Body of pancreas (tissue), 4 donors: ENCODE data around the gene TFDP1.

Experiments
- POLR2A ChIP-seq, 3 donors: fragments of 450-650 bp; IDR thresholded peaks; one replicate each; pipeline ENCODE4 v1.6.1; 2016; ENCODE audit warnings: antibody characterized with exemption in 3 of 3, mild to moderate bottlenecking in 2 of 3
- TF ChIP-seq, protein P1 (sequence below), 7 experiments: fragments of 450-650 bp in 4 of 7; fragments of 200-600 bp in 3 of 7; sonication (generic) in 3 of 7; IDR thresholded peaks; one replicate each; pipeline ENCODE4 v1.5.1; 2016 to 2019; ENCODE audit warnings: antibody characterized with exemption in 7 of 7

DNA sequence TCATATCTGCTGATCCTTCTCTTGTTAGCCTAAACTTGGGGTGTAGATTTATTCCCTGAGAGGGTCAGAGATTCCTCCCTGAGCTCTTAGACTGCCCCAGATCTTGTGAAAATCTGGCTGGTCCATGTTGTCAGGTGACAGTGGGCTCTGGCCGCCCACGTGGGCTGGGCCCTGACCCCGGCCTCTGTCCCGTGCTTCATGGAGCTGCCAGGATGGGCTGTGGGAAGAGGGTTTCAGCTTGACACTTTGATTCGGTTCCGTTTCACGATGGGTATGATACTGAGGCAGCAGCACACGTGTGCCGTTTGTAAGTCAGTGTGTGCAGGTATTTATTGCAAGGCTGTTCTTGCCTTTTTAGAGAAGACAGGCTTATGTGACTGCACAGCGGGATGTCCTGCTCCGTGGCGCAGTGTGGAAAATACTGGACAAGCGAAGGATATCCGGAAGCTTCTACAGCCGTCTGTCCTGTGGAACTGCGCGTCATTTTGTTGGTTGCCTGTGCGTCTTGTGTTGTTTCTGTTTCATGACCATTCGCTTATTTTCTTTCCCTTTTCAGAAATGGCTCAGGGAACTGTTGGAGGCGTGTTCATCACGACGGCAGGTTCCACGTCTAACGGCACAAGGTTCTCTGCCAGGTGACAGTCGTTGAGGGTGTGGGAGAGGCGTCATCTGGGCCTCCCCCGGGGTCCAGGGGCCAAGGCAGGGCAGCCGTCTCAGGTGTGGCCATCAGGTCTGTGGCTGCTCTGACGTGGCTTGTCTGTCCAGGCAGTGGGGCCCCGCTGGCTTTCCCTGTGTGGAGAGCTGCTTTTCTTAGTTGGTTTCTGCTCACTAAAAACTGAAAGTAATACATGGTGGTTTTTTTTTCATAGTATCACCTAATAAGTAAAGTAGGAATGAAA, 53.0 kb downstream of the TFDP1 start:
- TF ChIP-seq, protein P1, sequence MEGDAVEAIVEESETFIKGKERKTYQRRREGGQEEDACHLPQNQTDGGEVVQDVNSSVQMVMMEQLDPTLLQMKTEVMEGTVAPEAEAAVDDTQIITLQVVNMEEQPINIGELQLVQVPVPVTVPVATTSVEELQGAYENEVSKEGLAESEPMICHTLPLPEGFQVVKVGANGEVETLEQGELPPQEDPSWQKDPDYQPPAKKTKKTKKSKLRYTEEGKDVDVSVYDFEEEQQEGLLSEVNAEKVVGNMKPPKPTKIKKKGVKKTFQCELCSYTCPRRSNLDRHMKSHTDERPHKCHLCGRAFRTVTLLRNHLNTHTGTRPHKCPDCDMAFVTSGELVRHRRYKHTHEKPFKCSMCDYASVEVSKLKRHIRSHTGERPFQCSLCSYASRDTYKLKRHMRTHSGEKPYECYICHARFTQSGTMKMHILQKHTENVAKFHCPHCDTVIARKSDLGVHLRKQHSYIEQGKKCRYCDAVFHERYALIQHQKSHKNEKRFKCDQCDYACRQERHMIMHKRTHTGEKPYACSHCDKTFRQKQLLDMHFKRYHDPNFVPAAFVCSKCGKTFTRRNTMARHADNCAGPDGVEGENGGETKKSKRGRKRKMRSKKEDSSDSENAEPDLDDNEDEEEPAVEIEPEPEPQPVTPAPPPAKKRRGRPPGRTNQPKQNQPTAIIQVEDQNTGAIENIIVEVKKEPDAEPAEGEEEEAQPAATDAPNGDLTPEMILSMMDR (IDR thresholded peaks at IDR 0.05): no peak
- TF ChIP-seq POLR2A (IDR thresholded peaks at IDR 0.05): no peak
